H1 (cell line): ENCODE measurements around the gene LTB. TPM values are rescaled to one million over a fixed set of nuclear protein-coding genes. Genes with fewer than 3 reads are reported as not detected.

ENCODE experiments used
- ASH2L ChIP-seq: fragments of 200-600, 300-600 bp; sonication (generic); IDR thresholded peaks from one replicate; pipeline ENCODE4 v1.7.1; 2017; ENCODE audit warnings: low read length
- ATF3 ChIP-seq: IDR thresholded peaks from 2 replicates; pipeline ENCODE4 v1.6.1; 2011; ENCODE audit warnings: low read depth, mild to moderate bottlenecking, low read length; ENCODE audit not compliant: insufficient read depth
- CEBPB ChIP-seq: IDR thresholded peaks from 2 replicates; pipeline ENCODE4 v1.6.1; 2012; ENCODE audit warnings: low read depth, low read length
- CTCF ChIP-seq, 3 experiments: IDR thresholded peaks; 1 replicate in 2 of 3; 2 replicates in 1 of 3; pipeline versions ENCODE4 v1.5.1 to v1.6.1; 2011; ENCODE audit warnings: low read length in 3 of 3, mild to moderate bottlenecking in 3 of 3, inconsistent platforms in 2 of 3, low read depth in 1 of 3, moderate library complexity in 1 of 3; ENCODE audit not compliant: insufficient read depth in 1 of 3; ENCODE audit errors: control extremely low read depth in 1 of 3
- E2F6 ChIP-seq: IDR thresholded peaks from 2 replicates; pipeline ENCODE4 v1.6.1; 2012; ENCODE audit warnings: inconsistent platforms
- GTF2F1 ChIP-seq: IDR thresholded peaks from 2 replicates; pipeline ENCODE4 v1.6.1; 2012; ENCODE audit warnings: low read depth, low read length, improper control_type of control experiment, borderline replicate concordance
- JUND ChIP-seq: IDR thresholded peaks from 2 replicates; pipeline ENCODE4 v1.6.1; 2011; ENCODE audit warnings: mild to moderate bottlenecking, improper control_type of control experiment, low read length
- KDM4A ChIP-seq: IDR thresholded peaks from one replicate; pipeline ENCODE4 v1.7.1; 2012; ENCODE audit warnings: low read depth, mild to moderate bottlenecking, moderate library complexity, low read length, inconsistent platforms; ENCODE audit not compliant: severe bottlenecking
- KDM5A ChIP-seq: fragments of 200-600 bp; IDR thresholded peaks from 2 replicates; pipeline ENCODE4 v1.7.1; 2012; ENCODE audit warnings: mild to moderate bottlenecking, low read length, inconsistent platforms, mixed read lengths
- MAX ChIP-seq: IDR thresholded peaks from 2 replicates; pipeline ENCODE4 v1.6.1; 2012; ENCODE audit warnings: inconsistent platforms
- NRF1 ChIP-seq: IDR thresholded peaks from 2 replicates; pipeline ENCODE4 v1.6.1; 2011; ENCODE audit warnings: mild to moderate bottlenecking, low read depth, low read length, improper control_type of control experiment
- PHF8 ChIP-seq: fragments of 200-600 bp; sonication (generic); conservative IDR thresholded peaks from 2 replicates; pipeline ENCODE4 v1.7.1; 2012; ENCODE audit warnings: low read depth, mild to moderate bottlenecking, inconsistent platforms, low read length, moderate library complexity
- RBBP5 ChIP-seq: IDR thresholded peaks from 2 replicates; pipeline ENCODE4 v1.7.1; 2012; ENCODE audit warnings: low read depth, mild to moderate bottlenecking, inconsistent platforms, low read length, moderate library complexity, borderline replicate concordance
- RXRA ChIP-seq: IDR thresholded peaks from 2 replicates; pipeline ENCODE4 v1.6.1; 2011; ENCODE audit warnings: low read depth, mild to moderate bottlenecking, low read length, moderate library complexity; ENCODE audit not compliant: insufficient read depth
- SAP30 ChIP-seq: fragments of 300-600 bp; sonication (generic); IDR thresholded peaks from 2 replicates; pipeline ENCODE4 v1.7.1; 2012; ENCODE audit warnings: low read length, moderate library complexity, mild to moderate bottlenecking, inconsistent platforms; ENCODE audit not compliant: insufficient read depth, insufficient replicate concordance
- SIN3A ChIP-seq, 2 experiments: IDR thresholded peaks in 1 of 2; conservative IDR thresholded peaks in 1 of 2; 2 replicates each; pipeline ENCODE4 v1.6.1; 2011 to 2012; ENCODE audit warnings: low read length in 2 of 2, improper control_type of control experiment in 1 of 2, low read depth in 1 of 2, mild to moderate bottlenecking in 1 of 2
- TCF12 ChIP-seq: IDR thresholded peaks from 2 replicates; pipeline ENCODE4 v1.6.1; 2011; ENCODE audit warnings: low read depth, mild to moderate bottlenecking, low read length
- USF2 ChIP-seq: IDR thresholded peaks from 2 replicates; pipeline ENCODE4 v1.6.1; 2011; ENCODE audit warnings: low read length, improper control_type of control experiment
- polyA plus RNA-seq, 7 experiments: library from polyadenylated mRNA; depleted of rRNA in 3 of 7; stranded (reverse) in 5 of 7; unstranded in 2 of 7; fragments of >200 nt in 5 of 7; fragments of 200-250 nt in 2 of 7; gene quantifications; 1 replicate in 5 of 7; 2 replicates in 1 of 7; 4 replicates in 1 of 7; pipeline versions ENCODE4 v1.2.1 to v1.2.3, GENCODE V29; 2011 to 2013; ENCODE audit warnings: missing spikeins in 2 of 7, mixed read lengths in 2 of 7
- total RNA-seq: library from RNA; stranded (reverse); fragmentation: NEBNext Ultra II Directional; extraction: Animal tissue kit (Norgen Biotek cat#: 25700); gene quantifications from 2 replicates; pipeline ENCODE4 v1.2.1, GENCODE V29; 2021

LTB gene
- total and polyA plus RNA-seq, 2 of the 8 experiments (the other 6 are each of a cell fraction or from before 2014, with no cell fraction given) = 0.43 to 0.47 TPM

- TF ChIP-seq RXRA (no peak), TCF12 (no peak), MAX (peak; percentile 87), ATF3 (no peak), PHF8 (peak; percentile 95), NRF1 (0 out of 2 replicates have a peak, but pooled peaks have one; percentile 15), GTF2F1 (peak; percentile 65; the same call in 1 of the 2 replicates), E2F6 (peak; percentile 96), KDM5A (no peak), CEBPB (no peak), USF2 (no peak), JUND (peak; percentile 82), ASH2L (peak; percentile 9), CTCF (IDR thresholded peaks at IDR 0.05; ENCODE audit: control extremely low read depth in 1 of 3, insufficient read depth in 1 of 3, low read depth in 1 of 3, low read length in 3 of 3) (no peak), RBBP5 (no peak), KDM4A (peak; percentile 70), SIN3A (conservative IDR thresholded peaks at IDR 0.05 in 1 of 2, IDR thresholded peaks at IDR 0.05 in 1 of 2; ENCODE audit: low read depth in 1 of 2, low read length in 2 of 2) (no peak), SAP30 (no peak)
Measured at GRCh38 chr6:31619805-31620585, 37.8 kb upstream of the LTB start (continued).
